Brain microvascular endothelial cell (primary cell): ENCODE results near the gene BRSK2.

Experiments used
- DNase-seq: peaks from one replicate; pipeline ENCODE4 v3.0.0-alpha.2; 2020
- H3K27ac ChIP-seq: fragments of 250-450 bp; sonication (Bioruptor Pico); 2 replicates; pipeline ENCODE4 v1.5.1; 2020; ENCODE audit warnings: mild to moderate bottlenecking, moderate library complexity
- H3K27me3 ChIP-seq: fragments of 250-450 bp; sonication (Bioruptor Pico); replicated peaks from 2 replicates; pipeline ENCODE4 v1.5.1; 2020; ENCODE audit warnings: mild to moderate bottlenecking
- H3K36me3 ChIP-seq: fragments of 250-450 bp; sonication (Bioruptor Pico); replicated peaks from 2 replicates; pipeline ENCODE4 v1.5.1; 2020; ENCODE audit warnings: mild to moderate bottlenecking
- H3K4me3 ChIP-seq: 2 replicates; pipeline ENCODE4 v1.5.1; 2011; ENCODE audit warnings: low read depth, mild to moderate bottlenecking, control low read depth, low read length, moderate library complexity
- CTCF ChIP-seq: IDR thresholded peaks from 2 replicates; pipeline ENCODE4 v1.5.1; 2011; ENCODE audit warnings: low read depth, mild to moderate bottlenecking, moderate library complexity, low read length, control low read depth, inconsistent platforms; ENCODE audit errors: missing control alignments
- in situ Hi-C: cut with HindIII; loops from 2 replicates; pipeline ENCODE4 v1.10.0; 2017; ENCODE audit warnings: low sequenced_read_pairs, low pct_ligation_motif_present

The BRSK2 gene

GRCh38 chr11:1403078-1403620 lies 13.4 kb downstream of the BRSK2 start:
- Histone ChIP-seq H3K4me3 (no peak overlapping the region), H3K27ac (no peak overlapping the region), H3K27me3 (peaks cover 8% of the 10 kb centered on the region), H3K36me3 (no peaks in the 10 kb centered on the region)
- no peak for TF ChIP-seq CTCF
- DNase-seq: no peak
- in situ Hi-C loops: no loop called here

- in situ Hi-C loops: no loop called here
- Histone ChIP-seq H3K27ac (no peak overlapping the region), H3K4me3 (no peak overlapping the region), H3K27me3 (peaks cover 8% of the 10 kb centered on the region), H3K36me3 (no peaks in the 10 kb centered on the region)
- DNase-seq: no peak
- TF ChIP-seq CTCF: no peak
Observed at GRCh38 chr11:1403721-1404460, 14.2 kb downstream of the BRSK2 start.

- H3K27ac ChIP-seq: no peak overlapping the region
- no peaks in the 10 kb centered on the region for H3K36me3 ChIP-seq
- no peak for DNase-seq
- H3K4me3 ChIP-seq: no peak overlapping the region
- peaks cover 2% of the 10 kb centered on the region for H3K27me3 ChIP-seq
- in situ Hi-C loops: no loop called here
- no peak for TF ChIP-seq CTCF
Observed at GRCh38 chr11:1404461-1405185, 14.9 kb downstream of the BRSK2 start.

GRCh38 chr11:1405186-1406020 lies 15.7 kb downstream of the BRSK2 start:
- peaks cover 2% of the 10 kb centered on the region for H3K27me3 ChIP-seq
- no peak for TF ChIP-seq CTCF

GRCh38 chr11:1406571-1407485 lies 17.1 kb downstream of the BRSK2 start:
- no peak for TF ChIP-seq CTCF
- H3K27ac ChIP-seq: no peak overlapping the region
- H3K4me3 ChIP-seq: no peak overlapping the region
- in situ Hi-C loops: no loop called here
- H3K27me3 ChIP-seq: no peaks in the 10 kb centered on the region
- no peak for DNase-seq
- no peaks in the 10 kb centered on the region for H3K36me3 ChIP-seq

More at GRCh38 chr11:1405186-1406020, 15.7 kb downstream of the BRSK2 start:
- no peaks in the 10 kb centered on the region for H3K36me3 ChIP-seq
- no peak for DNase-seq
- H3K27ac ChIP-seq: no peak overlapping the region
- in situ Hi-C loops: no loop called here
- no peak overlapping the region for H3K4me3 ChIP-seq
